H9 (cell line): Measurements from ENCODE around the gene SLCO4A1. TPM values are rescaled to one million over a fixed set of nuclear protein-coding genes. Genes with fewer than 3 reads are reported as not detected.

Source experiments
- DNase-seq: peaks from one replicate; pipeline ENCODE4 v3.0.0-alpha.2; 2017
- H2AFZ ChIP-seq: one replicate; pipeline ENCODE4 v1.6.1; 2013; ENCODE audit warnings: mild to moderate bottlenecking, low read length, control low read depth, moderate library complexity
- H2AK5ac ChIP-seq: 2 replicates; pipeline ENCODE4 v1.6.1; 2013; ENCODE audit warnings: low read length, control low read depth, mixed read lengths; ENCODE audit not compliant: insufficient read length
- H2BK120ac ChIP-seq: one replicate; pipeline ENCODE4 v1.6.1; 2013; ENCODE audit warnings: low read depth, mild to moderate bottlenecking, low read length, control low read depth, inconsistent platforms; ENCODE audit not compliant: poor library complexity, severe bottlenecking
- H2BK12ac ChIP-seq: 2 replicates; pipeline ENCODE4 v1.6.1; 2013; ENCODE audit warnings: low read length, control low read depth, mixed read lengths, low read depth; ENCODE audit not compliant: insufficient read length
- H2BK15ac ChIP-seq: 2 replicates; pipeline ENCODE4 v1.6.1; 2013; ENCODE audit warnings: low read depth, low read length, control low read depth
- H2BK20ac ChIP-seq: one replicate; pipeline ENCODE4 v1.6.1; 2013; ENCODE audit warnings: low read depth, mild to moderate bottlenecking, low read length, control low read depth, inconsistent platforms; ENCODE audit not compliant: poor library complexity, severe bottlenecking
- H2BK5ac ChIP-seq: 2 replicates; pipeline ENCODE4 v1.6.1; 2013; ENCODE audit warnings: low read length, control low read depth, mixed read lengths; ENCODE audit not compliant: insufficient read length
- H3K14ac ChIP-seq: 2 replicates; pipeline ENCODE4 v1.6.1; 2013; ENCODE audit warnings: low read length, control low read depth; ENCODE audit not compliant: insufficient read depth
- H3K18ac ChIP-seq: 2 replicates; pipeline ENCODE4 v1.6.1; 2013; ENCODE audit warnings: low read depth, mild to moderate bottlenecking, mixed read lengths, low read length, control low read depth; ENCODE audit not compliant: insufficient read length
- H3K23ac ChIP-seq: 2 replicates; pipeline ENCODE4 v1.6.1; 2013; ENCODE audit warnings: low read length, control low read depth, mixed read lengths, low read depth; ENCODE audit not compliant: insufficient read length
- H3K23me2 ChIP-seq: 2 replicates; pipeline ENCODE4 v1.6.1; 2013; ENCODE audit warnings: low read depth, mild to moderate bottlenecking, mixed read lengths, low read length, control low read depth; ENCODE audit not compliant: insufficient read length, poor library complexity, severe bottlenecking
- H3K27ac ChIP-seq: 2 replicates; pipeline ENCODE4 v1.5.1; 2013; ENCODE audit warnings: low read length, control low read depth, mixed read lengths, low read depth; ENCODE audit not compliant: insufficient read length
- H3K27me3 ChIP-seq: 2 replicates; pipeline ENCODE4 v1.6.1; 2013; ENCODE audit warnings: low read length, control low read depth, inconsistent platforms; ENCODE audit not compliant: insufficient read depth
- H3K4ac ChIP-seq: 2 replicates; pipeline ENCODE4 v1.6.1; 2013; ENCODE audit warnings: low read depth, mild to moderate bottlenecking, control low read depth, inconsistent platforms, low read length, moderate library complexity
- H3K4me1 ChIP-seq: 2 replicates; pipeline ENCODE4 v1.6.1; 2013; ENCODE audit warnings: low read length, control low read depth, inconsistent platforms; ENCODE audit not compliant: insufficient read depth
- H3K4me2 ChIP-seq: 2 replicates; pipeline ENCODE4 v1.6.1; 2013; ENCODE audit warnings: low read length, control low read depth, mixed read lengths; ENCODE audit not compliant: insufficient read length, insufficient read depth
- H3K56ac ChIP-seq: 2 replicates; pipeline ENCODE4 v1.6.1; 2013; ENCODE audit warnings: low read depth, mild to moderate bottlenecking, mixed read lengths, low read length, control low read depth; ENCODE audit not compliant: insufficient read length
- H3K79me1 ChIP-seq: 2 replicates; pipeline ENCODE4 v1.6.1; 2013; ENCODE audit warnings: low read depth, mild to moderate bottlenecking, moderate library complexity, low read length, control low read depth, inconsistent platforms; ENCODE audit not compliant: insufficient read depth, poor library complexity, severe bottlenecking
- H3K79me2 ChIP-seq: 2 replicates; pipeline ENCODE4 v1.6.1; 2013; ENCODE audit warnings: low read length, control low read depth, inconsistent platforms; ENCODE audit not compliant: insufficient read depth
- H3K9ac ChIP-seq: 2 replicates; pipeline ENCODE4 v1.6.1; 2013; ENCODE audit warnings: low read length, control low read depth, mixed read lengths; ENCODE audit not compliant: insufficient read length; ENCODE audit errors: extremely low read depth
- H3K9me3 ChIP-seq: one replicate; pipeline ENCODE4 v1.6.1; 2013; ENCODE audit warnings: low read depth, low read length, inconsistent platforms; ENCODE audit not compliant: control insufficient read depth
- H3T11ph ChIP-seq: one replicate; pipeline ENCODE4 v1.6.1; 2013; ENCODE audit warnings: mild to moderate bottlenecking, low read length, control low read depth, inconsistent platforms
- H4K20me1 ChIP-seq: one replicate; pipeline ENCODE4 v1.6.1; 2013; ENCODE audit not compliant: control insufficient read depth, insufficient read length, insufficient read depth
- H4K5ac ChIP-seq: 2 replicates; pipeline ENCODE4 v1.6.1; 2013; ENCODE audit warnings: low read depth, mild to moderate bottlenecking, mixed read lengths, low read length, control low read depth; ENCODE audit not compliant: insufficient read length
- H4K8ac ChIP-seq: replicated peaks from 2 replicates; pipeline ENCODE4 v1.6.1; 2013; ENCODE audit warnings: low read length, control low read depth, mixed read lengths, low read depth; ENCODE audit not compliant: insufficient read length
- H4K91ac ChIP-seq: 2 replicates; pipeline ENCODE4 v1.6.1; 2013; ENCODE audit warnings: low read depth, mild to moderate bottlenecking, moderate library complexity, mixed read lengths, low read length, control low read depth; ENCODE audit not compliant: insufficient read length
- H3K27ac Mint-ChIP-seq, 3 experiments: 2 replicates in 2 of 3; 3 replicates in 1 of 3; pipeline ENCODE4 v1.8.0; 2020 to 2021; ENCODE audit warnings: mixed read lengths in 3 of 3, mild to moderate bottlenecking in 1 of 3, moderate library complexity in 1 of 3
- H3K27me3 Mint-ChIP-seq: 2 replicates; pipeline ENCODE4 v1.8.0; 2021; ENCODE audit warnings: low read depth, mild to moderate bottlenecking, moderate library complexity, mixed read lengths
- H3K36me3 Mint-ChIP-seq, 3 experiments: 2 replicates in 2 of 3; 3 replicates in 1 of 3; pipeline ENCODE4 v1.8.0; 2020 to 2021; ENCODE audit warnings: low read depth in 3 of 3, mixed read lengths in 3 of 3; ENCODE audit not compliant: insufficient read depth in 1 of 3
- H3K4me1 Mint-ChIP-seq, 2 experiments: 2 replicates each; pipeline ENCODE4 v1.8.0; 2020; ENCODE audit warnings: mixed read lengths in 2 of 2
- H3K4me3 Mint-ChIP-seq, 2 experiments: 2 replicates in 1 of 2; 3 replicates in 1 of 2; pipeline ENCODE4 v1.8.0; 2020 to 2021; ENCODE audit warnings: mild to moderate bottlenecking in 2 of 2, mixed read lengths in 2 of 2, moderate library complexity in 1 of 2
- H3K9me3 Mint-ChIP-seq, 2 experiments: 2 replicates in 1 of 2; 3 replicates in 1 of 2; pipeline ENCODE4 v1.8.0; 2020; ENCODE audit warnings: mild to moderate bottlenecking in 2 of 2, mixed read lengths in 2 of 2, moderate library complexity in 1 of 2
- CTCF ChIP-seq: fragments of 200-600 bp; sonication (generic); conservative IDR thresholded peaks from 3 replicates; pipeline ENCODE4 v1.8.0; 2021; ENCODE audit warnings: antibody characterized with exemption, mild to moderate bottlenecking
- WGBS: extraction: QIAGEN DNeasy Blood & Tissue Kit; methylation state at CpG from one replicate; pipeline ENCODE4 v1.1.7; 2013; ENCODE audit warnings: missing lambda C conversion rate, low lambda C conversion rate, mixed read lengths; ENCODE audit not compliant: insufficient read length; ENCODE audit errors: extremely low coverage; 5-methylcytosine and 5-hydroxymethylcytosine counted together
- total RNA-seq: library from RNA; stranded (reverse); gene quantifications from 2 replicates; pipeline ENCODE4 v1.2.1, GENCODE V29; 2021

Gene SLCO4A1
- total RNA-seq, 1 experiment from 2014 or later = 9.4 TPM

- no peak overlapping the region for H3K9ac ChIP-seq
- no peak overlapping the region for H4K5ac ChIP-seq
- no peak overlapping the region for H2BK5ac ChIP-seq
- no peak overlapping the region for H2BK20ac ChIP-seq
- no peaks in the 10 kb centered on the region for H3K4me1 ChIP-seq
- H4K20me1 ChIP-seq = no peaks in the 10 kb centered on the region
- H4K8ac ChIP-seq = no peak overlapping the region
- H2BK15ac ChIP-seq = no peak overlapping the region
- peaks cover 13% of the 10 kb centered on the region for H3K27me3 Mint-ChIP-seq
- no peaks in the 10 kb centered on the region for H3K27me3 ChIP-seq
- no CpG with 5 or more reads among the region's 25 CpGs for WGBS
- H4K91ac ChIP-seq = no peak overlapping the region
- H3K4me1 Mint-ChIP-seq = peaks cover 0 to 3% of the 10 kb centered on the region in 2 experiments; a peak in 2 of 4 replicates
- no peaks in the 10 kb centered on the region for H3K79me1 ChIP-seq
- no peak overlapping the region for H3K4ac ChIP-seq
- peaks cover 4 to 9% (median 4%) of the 10 kb centered on the region in 3 experiments; a peak in 3 of 7 replicates for H3K36me3 Mint-ChIP-seq
- H2BK12ac ChIP-seq = no peak overlapping the region
- no peak overlapping the region for H3K4me2 ChIP-seq
- H2AK5ac ChIP-seq = no peak overlapping the region
- no peak overlapping the region for H3K23ac ChIP-seq
- TF ChIP-seq CTCF = no peak
- H2BK120ac ChIP-seq = no peak overlapping the region
- no peak overlapping the region for H3K56ac ChIP-seq
- no peaks in the 10 kb centered on the region for H3K23me2 ChIP-seq
- no peak overlapping the region for H3T11ph ChIP-seq
- no peak overlapping the region for H3K27ac ChIP-seq
- no peak overlapping the region; a peak in 1 of 7 replicates for H3K27ac Mint-ChIP-seq
- no peak overlapping the region for H3K18ac ChIP-seq
- no peaks in the 10 kb centered on the region for H3K79me2 ChIP-seq
- no peak overlapping the region for H3K14ac ChIP-seq
- H3K9me3 ChIP-seq = no peaks in the 10 kb centered on the region
- no peak overlapping the region for H2AFZ ChIP-seq
- no peak overlapping the region for H3K4me3 Mint-ChIP-seq
- H3K9me3 Mint-ChIP-seq = peaks cover 7 to 8% of the 10 kb centered on the region in 2 experiments
- DNase-seq = no peak
These were observed 33.0 kb downstream of the SLCO4A1 start for GRCh38 chr20:62675156-62675876.
